ENCODE measurements around the gene CILP2. TPM values are rescaled to one million over a fixed set of nuclear protein-coding genes. Genes with fewer than 3 reads are reported as not detected.

The CILP2 gene
- polyA plus RNA-seq, 4 donors: 0.13 to 0.20 (median 0.16) TPM

GRCh38 chr19:19561946-19562664, 24.0 kb downstream of the CILP2 start:
- DNase-seq (ENCODE audit: low read depth in 4 of 4, low spot score in 3 of 4): no peak

DNA sequence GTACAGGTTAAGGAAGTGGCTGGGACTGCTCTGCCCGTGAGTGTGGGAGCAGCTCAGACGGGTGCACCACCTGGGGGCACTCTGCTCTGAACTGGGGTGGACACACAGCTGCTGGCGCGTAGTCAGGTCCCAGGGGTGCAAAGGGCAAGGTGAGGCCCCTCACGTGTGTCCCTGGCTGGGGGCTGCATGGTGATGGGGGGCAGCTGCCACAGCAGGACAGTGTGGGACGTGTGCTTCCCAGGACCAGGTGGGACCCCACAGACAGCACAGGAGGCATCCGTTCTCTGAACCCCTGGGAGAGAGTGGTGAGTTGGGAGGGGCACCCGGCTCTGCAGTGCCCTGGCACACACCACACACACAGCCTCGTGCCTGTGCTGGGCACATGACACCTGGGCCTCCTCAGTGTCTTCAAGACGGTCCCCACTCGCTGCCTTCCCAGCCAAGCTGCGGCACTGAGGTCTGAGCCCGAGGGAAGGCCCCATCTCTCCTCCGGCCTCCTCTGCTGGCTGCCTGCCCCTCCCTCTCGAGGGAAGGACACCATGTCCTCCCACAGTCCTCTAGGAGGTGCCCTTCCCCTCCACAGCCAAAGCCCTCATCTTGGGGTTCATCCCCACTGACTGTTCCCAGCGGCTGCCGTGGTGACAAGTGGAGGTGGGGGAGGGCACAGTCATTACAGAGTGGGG, 24.7 kb downstream of the CILP2 start:
- no peak for DNase-seq (ENCODE audit: low read depth in 4 of 4, low spot score in 3 of 4)

DNA sequence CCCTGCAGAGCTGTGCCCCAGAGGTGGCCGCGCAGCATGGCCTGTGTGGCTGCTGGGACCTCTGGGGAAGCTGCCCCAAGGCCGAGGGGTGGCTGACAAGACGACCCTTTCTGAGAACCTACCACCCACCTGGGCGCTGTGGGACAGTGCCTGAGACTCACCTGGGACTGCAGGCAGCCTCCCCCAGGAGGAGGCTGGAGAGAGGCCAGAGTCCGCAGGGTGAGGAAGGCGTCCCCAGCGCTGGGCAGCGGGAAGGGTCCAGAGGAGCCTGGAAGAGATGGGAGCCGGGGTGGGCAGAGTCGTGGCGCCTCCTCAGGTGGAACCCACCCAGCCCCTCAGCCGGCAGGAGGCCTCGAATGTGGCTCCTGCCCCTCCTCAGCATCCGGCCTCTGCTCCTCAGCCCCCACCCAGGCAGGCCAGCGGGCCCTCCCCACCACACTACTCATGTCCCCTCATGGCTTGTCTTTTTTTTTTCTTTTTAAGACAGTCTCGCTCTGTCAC, 25.3 kb downstream of the CILP2 start:
- DNase-seq (ENCODE audit: low read depth in 4 of 4, low spot score in 3 of 4): no peak

DNA sequence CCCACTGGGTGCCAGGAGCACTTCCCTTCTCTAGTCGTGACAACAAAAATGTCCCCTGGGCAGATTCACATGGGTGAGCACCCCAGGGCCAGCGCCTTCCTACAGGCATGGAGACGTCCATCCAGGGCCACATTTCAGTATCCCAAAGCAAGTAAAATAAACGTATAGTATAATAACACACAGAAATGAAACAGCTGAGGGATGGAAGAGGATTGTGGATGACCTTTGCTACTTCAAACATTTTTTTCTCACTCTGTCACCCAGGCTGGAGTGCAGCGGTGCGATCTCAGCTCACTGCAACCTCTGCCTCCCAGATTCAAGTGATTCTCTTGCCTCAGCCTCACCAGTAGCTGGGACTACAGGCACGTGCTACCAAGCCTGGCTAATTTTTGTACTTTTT, 28.2 kb downstream of the CILP2 start:
- no peak for DNase-seq (ENCODE audit: low read depth in 4 of 4, low spot score in 3 of 4)

DNA sequence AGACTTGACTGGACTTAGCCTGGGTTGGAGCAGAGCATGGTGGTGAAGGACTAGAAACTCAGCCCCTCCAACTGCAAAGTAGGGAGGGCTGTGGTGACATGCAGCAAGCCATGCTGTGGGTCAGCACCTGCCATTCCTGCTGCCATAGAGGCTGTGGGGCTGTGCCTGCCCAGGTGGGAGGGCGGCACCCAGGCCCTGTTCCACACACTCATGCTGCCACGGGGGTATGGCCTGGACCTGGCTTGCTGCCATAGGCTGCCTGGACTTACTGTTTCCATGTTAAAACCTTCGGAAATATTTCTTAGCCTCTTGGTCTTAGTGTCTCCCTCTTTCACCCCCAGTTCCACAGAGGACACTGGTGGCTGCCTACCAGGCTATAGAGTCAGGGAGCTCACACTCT, 29.3 kb downstream of the CILP2 start:
- no peak for DNase-seq (ENCODE audit: low read depth in 4 of 4, low spot score in 3 of 4)

DNA sequence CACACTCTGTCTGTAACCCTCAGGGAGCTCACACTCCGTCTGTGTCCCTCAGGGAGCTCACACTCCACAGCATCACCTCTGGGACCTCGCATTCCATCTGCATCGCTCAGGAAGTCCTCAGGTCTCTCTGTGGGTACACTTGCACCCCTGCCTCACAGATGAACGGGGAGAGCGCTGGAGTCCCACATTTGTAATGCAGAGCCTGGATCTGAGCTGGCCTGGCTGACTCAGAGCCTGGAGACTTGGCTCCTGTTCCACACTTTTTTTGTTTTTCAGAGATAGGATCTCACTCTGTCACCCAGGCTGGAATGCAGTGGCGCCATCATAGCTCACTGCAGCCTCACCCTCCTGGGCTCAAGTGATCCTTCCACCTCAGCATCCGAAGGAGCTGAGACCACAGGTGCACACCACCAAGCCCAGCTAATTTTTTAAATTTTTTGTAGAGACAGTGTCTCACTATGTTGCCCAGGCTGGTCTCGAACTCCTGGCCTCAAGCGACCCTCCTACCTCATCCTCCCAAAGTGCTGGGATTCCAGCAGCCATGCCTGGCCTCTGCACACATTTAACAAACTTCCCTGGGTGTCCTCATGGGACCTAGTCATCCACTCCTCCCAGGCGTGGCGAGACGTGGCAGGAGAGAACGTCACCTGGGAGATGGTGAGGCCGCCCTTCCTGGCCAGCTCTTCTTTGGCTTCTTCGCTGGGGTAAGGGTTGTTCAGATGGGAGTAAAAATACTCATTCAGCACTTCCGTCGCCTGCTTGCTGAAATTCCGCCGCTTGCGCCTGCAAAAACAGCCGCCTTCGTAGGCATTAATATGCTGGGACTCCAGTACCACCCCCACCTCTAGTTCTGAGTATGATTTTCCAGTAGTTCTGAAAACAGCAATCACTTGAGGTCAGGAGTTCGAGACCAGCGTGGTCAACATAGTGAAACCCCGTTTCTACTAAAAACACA, 31.0 kb downstream of the CILP2 start:
- DNase-seq (ENCODE audit: low read depth in 4 of 4, low spot score in 3 of 4): no peak

- DNase-seq (ENCODE audit: low read depth in 4 of 4, low spot score in 3 of 4): no peak
These were observed 32.5 kb downstream of the CILP2 start for GRCh38 chr19:19570571-19570970.

DNA sequence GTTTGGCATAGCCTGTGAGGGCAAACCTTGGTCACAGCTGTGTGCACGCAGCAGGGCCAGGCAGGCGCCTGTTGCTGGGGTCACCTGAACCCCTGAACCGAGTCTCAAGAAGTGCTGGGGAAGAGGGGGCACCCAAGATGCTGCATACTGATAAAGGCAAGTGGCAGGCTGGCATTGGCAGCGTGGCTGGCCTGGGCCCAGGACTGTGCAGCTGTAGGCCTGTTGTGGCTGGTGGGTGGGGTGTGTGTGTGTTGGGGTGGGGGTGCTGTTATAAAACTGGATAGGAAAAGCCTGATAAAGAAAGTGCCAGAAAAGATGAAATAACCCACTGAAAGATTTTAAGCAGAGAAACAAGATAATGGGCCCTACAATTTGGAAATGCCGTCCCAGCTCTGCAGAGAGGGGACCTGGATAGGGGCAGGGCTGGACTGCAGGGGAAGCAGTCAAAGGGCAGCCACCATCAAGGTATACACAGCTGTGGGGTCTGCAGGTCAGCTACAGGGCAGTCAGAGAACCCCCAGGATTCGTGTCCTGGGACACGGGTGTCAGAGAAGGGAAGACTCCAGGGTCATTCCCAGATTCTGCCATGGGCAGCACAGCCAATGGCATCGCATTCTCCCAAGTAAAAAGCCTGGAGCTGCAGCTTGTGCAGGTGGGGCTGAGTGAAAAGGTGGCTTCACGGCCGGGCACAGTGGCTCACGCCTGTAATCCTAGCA, 33.2 kb downstream of the CILP2 start:
- no peak for DNase-seq (ENCODE audit: low read depth in 4 of 4, low spot score in 3 of 4)

GRCh38 chr19:19575411-19575810, 37.3 kb downstream of the CILP2 start:
- no peak for DNase-seq (ENCODE audit: low read depth in 4 of 4, low spot score in 3 of 4)

- DNase-seq (ENCODE audit: low read depth in 4 of 4, low spot score in 3 of 4): no peak
These were observed 40.2 kb downstream of the CILP2 start for GRCh38 chr19:19578252-19578651.

DNA sequence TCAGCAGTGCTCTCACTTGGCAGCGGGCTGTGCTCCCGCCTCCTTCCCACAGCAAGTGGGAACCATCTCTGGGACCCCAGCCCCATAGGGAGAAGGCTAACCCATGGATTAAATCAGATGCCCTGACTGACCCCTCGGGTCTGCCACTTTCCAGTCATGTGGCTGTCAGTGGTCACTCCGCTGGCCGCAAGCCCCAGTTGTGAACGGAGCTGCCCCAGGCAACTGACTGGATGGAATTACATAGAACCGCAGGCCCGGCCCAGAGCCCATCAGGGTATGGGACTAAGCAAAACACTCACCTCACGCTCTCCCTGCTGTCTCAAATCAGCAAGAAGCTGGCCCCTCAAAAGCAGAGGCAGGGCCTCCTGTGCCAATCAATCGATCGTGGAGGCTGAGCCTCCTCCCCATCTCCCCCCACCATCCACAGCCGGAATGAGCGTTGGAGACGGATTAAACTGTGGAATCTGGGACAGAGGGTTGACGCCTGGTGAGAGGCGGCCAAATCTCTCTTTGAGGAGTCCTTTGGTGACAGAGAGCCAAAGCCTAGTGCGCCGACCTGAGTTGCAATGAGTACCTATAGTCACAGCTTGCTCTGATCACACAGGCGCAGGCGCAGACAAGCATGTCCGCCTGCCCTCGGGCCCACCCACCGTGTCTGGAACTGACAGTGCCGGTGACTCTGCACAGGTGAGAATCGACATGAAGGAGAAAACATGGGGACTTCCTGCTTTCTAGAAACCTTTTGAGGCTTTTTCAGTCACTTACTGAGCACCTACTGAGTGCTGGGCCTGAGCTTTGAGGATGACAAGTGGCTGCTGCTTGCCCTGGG, 41.7 kb downstream of the CILP2 start:
- no peak for DNase-seq (ENCODE audit: low read depth in 4 of 4, low spot score in 3 of 4)

GRCh38 chr19:19580418-19580817, 42.4 kb downstream of the CILP2 start:
- no peak for DNase-seq (ENCODE audit: low read depth in 4 of 4, low spot score in 3 of 4)

DNA sequence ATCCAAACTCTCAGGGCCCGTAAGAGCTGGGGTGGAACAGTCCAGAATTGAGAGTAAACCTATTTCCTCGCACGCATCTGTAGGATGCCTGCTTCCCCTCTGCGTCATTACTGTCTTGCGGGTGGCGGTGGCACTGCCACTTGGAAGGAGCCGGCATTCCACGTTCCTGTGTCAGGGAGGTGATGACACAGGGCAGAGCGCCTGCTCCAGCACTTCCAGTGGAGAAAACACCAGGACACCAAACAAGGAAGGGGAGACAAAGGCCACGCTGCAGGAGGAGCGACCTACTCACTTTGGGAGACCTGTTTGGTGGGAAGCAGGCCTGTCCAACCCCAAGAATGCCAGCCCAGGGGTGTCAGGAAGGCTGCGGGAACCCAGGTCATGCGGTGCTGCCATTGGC, 43.3 kb downstream of the CILP2 start:
- DNase-seq (ENCODE audit: low read depth in 4 of 4, low spot score in 3 of 4): no peak

GRCh38 chr19:19582471-19582870, 44.4 kb downstream of the CILP2 start:
- DNase-seq (ENCODE audit: low read depth in 4 of 4, low spot score in 3 of 4): no peak

DNA sequence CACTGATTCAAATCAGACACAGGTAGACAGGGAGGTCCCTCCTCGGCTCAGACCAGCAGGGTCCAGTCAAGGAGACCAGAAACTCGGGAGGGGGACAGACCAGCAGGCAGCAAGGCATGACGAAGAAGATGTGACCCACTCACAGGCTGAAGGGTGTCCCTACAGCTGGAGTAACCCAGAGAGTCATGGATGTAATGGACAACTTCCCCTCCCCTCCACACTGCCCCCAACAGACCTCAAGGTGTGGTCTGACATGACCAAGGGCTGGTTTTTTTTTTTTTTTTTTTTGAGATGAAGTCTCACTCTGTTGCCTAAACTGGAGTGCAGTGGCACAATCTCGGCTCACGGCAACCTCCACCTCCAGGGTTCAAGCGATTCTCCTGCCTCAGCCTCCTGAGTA, 46.3 kb downstream of the CILP2 start:
- DNase-seq (ENCODE audit: low read depth in 4 of 4, low spot score in 3 of 4): no peak

- no peak for DNase-seq (ENCODE audit: low read depth in 4 of 4, low spot score in 3 of 4)
These were observed 49.7 kb downstream of the CILP2 start for GRCh38 chr19:19587771-19588170.

- DNase-seq (ENCODE audit: low read depth in 4 of 4, low spot score in 3 of 4): no peak
These were observed 50.5 kb downstream of the CILP2 start for GRCh38 chr19:19588546-19588945.

DNA sequence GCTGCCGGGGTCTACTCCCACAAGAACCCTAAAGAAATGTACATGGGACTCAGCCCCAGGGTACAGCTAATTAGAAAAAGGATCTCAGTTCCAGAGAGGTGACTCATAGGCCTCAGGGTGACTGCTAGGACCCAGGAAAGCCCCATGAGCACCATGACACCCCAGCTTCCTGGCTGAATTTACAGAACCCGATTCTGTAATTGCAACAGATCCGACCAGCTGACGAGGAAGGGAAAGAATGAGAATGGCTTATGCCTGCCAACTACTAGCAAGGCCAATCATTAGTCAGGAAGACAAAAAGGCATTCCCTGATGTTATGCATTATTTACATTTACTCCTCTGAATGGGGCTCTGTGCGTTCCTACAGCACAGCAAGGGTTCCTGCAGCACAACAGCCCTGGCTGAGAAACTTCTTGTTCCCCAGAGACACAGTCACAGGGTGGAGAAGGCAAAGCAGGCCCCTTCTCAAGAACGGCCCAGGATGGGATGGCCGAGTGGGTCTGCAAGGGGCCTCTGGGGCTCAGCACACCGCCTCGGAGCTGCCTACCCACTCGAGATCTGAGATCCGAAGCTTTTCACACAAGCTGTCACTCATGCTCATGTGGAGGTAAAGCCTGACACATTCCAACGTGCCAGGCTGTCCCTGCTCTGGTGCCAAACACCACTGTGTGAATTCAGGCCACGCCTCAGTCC, 53.2 kb downstream of the CILP2 start:
- no peak for DNase-seq (ENCODE audit: low read depth in 4 of 4, low spot score in 3 of 4)

- DNase-seq (ENCODE audit: low read depth in 4 of 4, low spot score in 3 of 4): no peak
These were observed 54.6 kb downstream of the CILP2 start for GRCh38 chr19:19592690-19593089.

All from left renal pelvis (tissue), 4 donors.